ENCODE data around the gene TMEM273. TPM values are rescaled to one million over a fixed set of nuclear protein-coding genes. Genes with fewer than 3 reads are reported as not detected.

The TMEM273 gene
- polyA plus RNA-seq, 1 donor (not counting 4 experiments of a cell fraction or from before 2014, with no cell fraction given), result not detected

DNA sequence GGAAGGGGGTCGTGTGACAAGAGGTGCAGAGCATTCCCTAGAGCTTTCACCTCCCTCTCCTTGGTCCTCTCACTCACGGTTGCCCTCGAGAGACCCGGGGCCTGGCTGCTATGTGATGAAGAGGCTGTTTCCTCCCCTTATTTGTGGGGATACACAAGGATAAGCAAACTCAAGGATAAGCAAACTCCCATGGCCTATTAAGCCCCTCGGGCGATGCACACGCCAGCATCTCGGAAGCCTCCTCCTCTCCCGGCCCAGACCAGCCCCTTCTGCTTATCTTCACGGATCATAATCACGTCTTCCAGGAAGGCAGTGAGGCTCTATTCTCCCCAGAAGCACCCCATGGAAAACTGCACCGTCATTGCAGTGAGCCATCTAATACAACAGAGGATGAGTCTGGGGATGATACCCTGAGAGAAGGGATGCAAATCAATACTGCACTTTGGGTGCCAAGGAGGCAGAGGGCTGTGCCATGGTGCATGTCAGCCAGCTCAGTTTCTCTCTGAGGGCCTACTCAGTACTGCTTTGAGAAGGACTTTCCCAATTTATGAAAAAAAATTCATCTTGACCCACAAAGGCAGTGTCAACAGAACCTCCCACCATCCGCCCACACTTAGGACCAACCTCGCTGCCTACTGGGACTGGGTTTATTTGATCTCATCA, 22.2 kb downstream of the TMEM273 start:
- no peak overlapping the region for H3K4me3 ChIP-seq (ENCODE audit: control insufficient read depth in 2 of 3, extremely low read depth in 1 of 3, insufficient read depth in 2 of 3, low read depth in 1 of 3, low read length in 3 of 3)
- H3K27ac ChIP-seq (ENCODE audit: control insufficient read depth, insufficient read depth, low read length), result no peak overlapping the region
- TF ChIP-seq EZH2 (IDR thresholded peaks at IDR 0.05; ENCODE audit: low read length), result no peak
- TF ChIP-seq, protein P1, sequence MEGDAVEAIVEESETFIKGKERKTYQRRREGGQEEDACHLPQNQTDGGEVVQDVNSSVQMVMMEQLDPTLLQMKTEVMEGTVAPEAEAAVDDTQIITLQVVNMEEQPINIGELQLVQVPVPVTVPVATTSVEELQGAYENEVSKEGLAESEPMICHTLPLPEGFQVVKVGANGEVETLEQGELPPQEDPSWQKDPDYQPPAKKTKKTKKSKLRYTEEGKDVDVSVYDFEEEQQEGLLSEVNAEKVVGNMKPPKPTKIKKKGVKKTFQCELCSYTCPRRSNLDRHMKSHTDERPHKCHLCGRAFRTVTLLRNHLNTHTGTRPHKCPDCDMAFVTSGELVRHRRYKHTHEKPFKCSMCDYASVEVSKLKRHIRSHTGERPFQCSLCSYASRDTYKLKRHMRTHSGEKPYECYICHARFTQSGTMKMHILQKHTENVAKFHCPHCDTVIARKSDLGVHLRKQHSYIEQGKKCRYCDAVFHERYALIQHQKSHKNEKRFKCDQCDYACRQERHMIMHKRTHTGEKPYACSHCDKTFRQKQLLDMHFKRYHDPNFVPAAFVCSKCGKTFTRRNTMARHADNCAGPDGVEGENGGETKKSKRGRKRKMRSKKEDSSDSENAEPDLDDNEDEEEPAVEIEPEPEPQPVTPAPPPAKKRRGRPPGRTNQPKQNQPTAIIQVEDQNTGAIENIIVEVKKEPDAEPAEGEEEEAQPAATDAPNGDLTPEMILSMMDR (optimal IDR thresholded peaks at IDR 0.05 in 1 of 3, IDR thresholded peaks at IDR 0.05 in 1 of 3, conservative IDR thresholded peaks at IDR 0.05 in 1 of 3; ENCODE audit: extremely low read depth in 1 of 3, insufficient read depth in 2 of 3, low read length in 3 of 3), result no peak
- H3K9me1 ChIP-seq (ENCODE audit: control insufficient read depth, extremely low read depth, insufficient read depth, low read length), result no peaks in the 10 kb centered on the region
- no peaks in the 10 kb centered on the region for H3K27me3 ChIP-seq (ENCODE audit: control insufficient read depth, extremely low read depth, insufficient read depth, low read length)
- no peaks in the 10 kb centered on the region for H4K20me1 ChIP-seq (ENCODE audit: control insufficient read depth, extremely low read depth, insufficient read depth, low read length)
- H3K4me1 ChIP-seq (ENCODE audit: control insufficient read depth, extremely low read depth, insufficient read depth, low read length), result no peaks in the 10 kb centered on the region
- dilution Hi-C loops (cut with MboI; ENCODE audit: extremely low pct_ligation_motif_present, low sequenced_read_pairs), result no loop called here
- H3K9ac ChIP-seq (ENCODE audit: control insufficient read depth, extremely low read depth, insufficient read depth, low read length), result no peak overlapping the region
- no peaks in the 10 kb centered on the region for H3K9me3 ChIP-seq (ENCODE audit: control insufficient read depth, low read depth, low read length)
- DNase-seq (ENCODE audit: low read depth, low spot score) (no peak), FAIRE-seq (no peak)
- H3K36me3 ChIP-seq (ENCODE audit: control insufficient read depth in 2 of 2, extremely low read depth in 1 of 2, insufficient read depth in 2 of 2, low read length in 2 of 2), result no peaks in the 10 kb centered on the region
- H2AFZ ChIP-seq (ENCODE audit: control insufficient read depth, low read length), result no peak overlapping the region
- no peak overlapping the region for H3K4me2 ChIP-seq (ENCODE audit: control insufficient read depth, extremely low read depth, insufficient read depth, low read depth, low read length)
- H3K79me2 ChIP-seq (ENCODE audit: control insufficient read depth, insufficient read depth, low read length), result no peaks in the 10 kb centered on the region

DNA sequence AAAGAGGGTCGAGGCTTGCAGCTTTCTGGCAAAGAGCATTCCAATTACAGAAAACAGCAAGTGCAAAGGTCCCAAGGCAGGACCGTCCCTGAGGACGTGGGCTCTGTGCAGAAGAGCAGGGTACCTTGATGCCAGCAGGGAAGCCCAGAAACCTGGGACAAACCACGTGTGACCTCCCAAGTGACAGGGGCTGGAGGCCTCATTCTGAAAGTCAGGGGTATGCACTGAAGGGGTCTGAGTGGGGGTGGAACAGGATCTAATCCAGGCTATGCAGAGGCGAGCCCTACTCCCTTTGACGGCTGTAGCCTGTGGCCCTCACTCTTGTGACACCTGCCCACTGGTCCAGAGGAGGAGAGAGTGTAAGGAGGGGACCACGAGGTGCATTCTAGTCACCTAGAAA, 22.9 kb downstream of the TMEM273 start:
- no peaks in the 10 kb centered on the region for H3K9me3 ChIP-seq (ENCODE audit: control insufficient read depth, low read depth, low read length)
- TF ChIP-seq, protein P1 (optimal IDR thresholded peaks at IDR 0.05 in 1 of 3, IDR thresholded peaks at IDR 0.05 in 1 of 3, conservative IDR thresholded peaks at IDR 0.05 in 1 of 3; ENCODE audit: extremely low read depth in 1 of 3, insufficient read depth in 2 of 3, low read length in 3 of 3), result no peak
- no peak for TF ChIP-seq EZH2 (IDR thresholded peaks at IDR 0.05; ENCODE audit: low read length)
- H3K79me2 ChIP-seq (ENCODE audit: control insufficient read depth, insufficient read depth, low read length), result no peaks in the 10 kb centered on the region
- H2AFZ ChIP-seq (ENCODE audit: control insufficient read depth, low read length), result no peak overlapping the region
- H3K36me3 ChIP-seq (ENCODE audit: control insufficient read depth in 2 of 2, extremely low read depth in 1 of 2, insufficient read depth in 2 of 2, low read length in 2 of 2), result no peaks in the 10 kb centered on the region
- FAIRE-seq (no peak), DNase-seq (ENCODE audit: low read depth, low spot score) (no peak)
- no peak overlapping the region for H3K4me2 ChIP-seq (ENCODE audit: control insufficient read depth, extremely low read depth, insufficient read depth, low read depth, low read length)
- no peaks in the 10 kb centered on the region for H3K9me1 ChIP-seq (ENCODE audit: control insufficient read depth, extremely low read depth, insufficient read depth, low read length)
- no peaks in the 10 kb centered on the region for H3K4me1 ChIP-seq (ENCODE audit: control insufficient read depth, extremely low read depth, insufficient read depth, low read length)
- H3K27me3 ChIP-seq (ENCODE audit: control insufficient read depth, extremely low read depth, insufficient read depth, low read length), result no peaks in the 10 kb centered on the region
- H4K20me1 ChIP-seq (ENCODE audit: control insufficient read depth, extremely low read depth, insufficient read depth, low read length), result no peaks in the 10 kb centered on the region
- no peak overlapping the region for H3K27ac ChIP-seq (ENCODE audit: control insufficient read depth, insufficient read depth, low read length)
- no peak overlapping the region for H3K4me3 ChIP-seq (ENCODE audit: control insufficient read depth in 2 of 3, extremely low read depth in 1 of 3, insufficient read depth in 2 of 3, low read depth in 1 of 3, low read length in 3 of 3)
- no peak overlapping the region for H3K9ac ChIP-seq (ENCODE audit: control insufficient read depth, extremely low read depth, insufficient read depth, low read length)
- dilution Hi-C loops (cut with MboI; ENCODE audit: extremely low pct_ligation_motif_present, low sequenced_read_pairs), result no loop called here

Measured in keratinocyte (primary cell).